ENCODE measurements around the gene PLEKHD1.

PLEKHD1 gene

GRCh38 chr14:69540654-69541335, 56.3 kb downstream of the PLEKHD1 start:
- no peak for TF ChIP-seq CTCF (IDR thresholded peaks at IDR 0.05; ENCODE audit: low read depth, low read length, missing control alignments)
- no peak for DNase-seq

GRCh38 chr14:69542311-69542710, 57.8 kb downstream of the PLEKHD1 start:
- Histone ChIP-seq H3K27me3 (replicated peaks) (no peaks in the 10 kb centered on the region), H3K27ac (no peak overlapping the region), H3K4me3 (ENCODE audit: low read depth, low read length) (no peak overlapping the region), H3K36me3 (replicated peaks) (no peaks in the 10 kb centered on the region)
- DNase-seq: no peak
- in situ Hi-C loops (cut with HindIII; ENCODE audit: low pct_ligation_motif_present, low sequenced_read_pairs): no loop called here
- TF ChIP-seq CTCF (IDR thresholded peaks at IDR 0.05; ENCODE audit: low read depth, low read length, missing control alignments): no peak

More at GRCh38 chr14:69540654-69541335, 56.3 kb downstream of the PLEKHD1 start:
- Histone ChIP-seq H3K36me3 (replicated peaks) (no peaks in the 10 kb centered on the region), H3K4me3 (ENCODE audit: low read depth, low read length) (no peak overlapping the region), H3K27me3 (replicated peaks) (no peaks in the 10 kb centered on the region), H3K27ac (no peak overlapping the region)
- in situ Hi-C loops (cut with HindIII; ENCODE audit: low pct_ligation_motif_present, low sequenced_read_pairs): no loop called here

GRCh38 chr14:69543341-69544115, 59.0 kb downstream of the PLEKHD1 start:
- H3K27me3 ChIP-seq (replicated peaks): no peaks in the 10 kb centered on the region
- H3K4me3 ChIP-seq (ENCODE audit: low read depth, low read length): no peak overlapping the region
- no peaks in the 10 kb centered on the region for H3K36me3 ChIP-seq (replicated peaks)
- DNase-seq: peak; percentile 88
- H3K27ac ChIP-seq: no peak overlapping the region
- in situ Hi-C loops (cut with HindIII; ENCODE audit: low pct_ligation_motif_present, low sequenced_read_pairs): no loop called here
- TF ChIP-seq CTCF (IDR thresholded peaks at IDR 0.05; ENCODE audit: low read depth, low read length, missing control alignments): no peak

GRCh38 chr14:69547701-69548348, 63.3 kb downstream of the PLEKHD1 start:
- peak; percentile 64 for TF ChIP-seq CTCF (IDR thresholded peaks at IDR 0.05; ENCODE audit: low read depth, low read length, missing control alignments)
- peak overlapping the region; percentile 34 for H3K4me3 ChIP-seq (ENCODE audit: low read depth, low read length)
- in situ Hi-C loops (cut with HindIII; ENCODE audit: low pct_ligation_motif_present, low sequenced_read_pairs): no loop called here
- no peak overlapping the region for H3K27ac ChIP-seq
- H3K27me3 ChIP-seq (replicated peaks): peaks cover 3% of the 10 kb centered on the region
- no peaks in the 10 kb centered on the region for H3K36me3 ChIP-seq (replicated peaks)
- peak; percentile 14 for DNase-seq

GRCh38 chr14:69548566-69548965, 64.0 kb downstream of the PLEKHD1 start:
- in situ Hi-C loops (cut with HindIII; ENCODE audit: low pct_ligation_motif_present, low sequenced_read_pairs): no loop called here
- Histone ChIP-seq H3K4me3 (ENCODE audit: low read depth, low read length) (no peak overlapping the region), H3K27me3 (replicated peaks) (peaks cover 3% of the 10 kb centered on the region), H3K36me3 (replicated peaks) (no peaks in the 10 kb centered on the region), H3K27ac (no peak overlapping the region)
- TF ChIP-seq CTCF (IDR thresholded peaks at IDR 0.05; ENCODE audit: low read depth, low read length, missing control alignments): no peak
- DNase-seq: no peak

Data from brain microvascular endothelial cell (primary cell).